Keratinocyte (primary cell): Measurements from ENCODE around the gene PLB1. TPM values are rescaled to one million over a fixed set of nuclear protein-coding genes. Genes with fewer than 3 reads are reported as not detected.
A peak's percentile ranks its signal among the peaks of the same experiment; 100 is the strongest.

ENCODE experiments used
- DNase-seq: peaks from one replicate; pipeline ENCODE4 v3.0.0-alpha.2; 2011; ENCODE audit warnings: low read depth, missing footprints, low spot score
- FAIRE-seq: peaks from 2 replicates; lab custom pipeline; 2011; peaks lifted over from hg19 to GRCh38; lab: Jason Lieb, UNC
- H2AFZ ChIP-seq: 2 replicates; pipeline ENCODE4 v1.6.0; 2012; ENCODE audit warnings: low read length, control low read depth, inconsistent platforms; ENCODE audit not compliant: control insufficient read depth
- H3K27ac ChIP-seq: 2 replicates; pipeline ENCODE4 v1.5.1; 2011; ENCODE audit warnings: low read length; ENCODE audit not compliant: control insufficient read depth, insufficient read depth
- H3K27me3 ChIP-seq: 3 replicates; pipeline ENCODE4 v1.6.0; 2011; ENCODE audit warnings: low read length; ENCODE audit not compliant: control insufficient read depth, insufficient read depth; ENCODE audit errors: extremely low read depth
- H3K36me3 ChIP-seq, 2 experiments: 2 replicates in 1 of 2; 3 replicates in 1 of 2; pipeline ENCODE4 v1.5.1; 2011; ENCODE audit warnings: low read length in 2 of 2, mild to moderate bottlenecking in 1 of 2; ENCODE audit not compliant: control insufficient read depth in 2 of 2, insufficient read depth in 2 of 2; ENCODE audit errors: extremely low read depth in 1 of 2
- H3K4me1 ChIP-seq: 3 replicates; pipeline ENCODE4 v1.5.1; 2011; ENCODE audit warnings: low read length; ENCODE audit not compliant: control insufficient read depth, insufficient read depth; ENCODE audit errors: extremely low read depth
- H3K4me2 ChIP-seq: 3 replicates; pipeline ENCODE4 v1.6.0; 2011; ENCODE audit warnings: low read depth, low read length; ENCODE audit not compliant: control insufficient read depth, insufficient read depth; ENCODE audit errors: extremely low read depth
- H3K4me3 ChIP-seq, 3 experiments: fragments of 200-600 bp in 1 of 3; sonication (generic) in 1 of 3; 2 replicates in 2 of 3; 3 replicates in 1 of 3; pipeline ENCODE4 v1.5.1; 2011 to 2016; ENCODE audit warnings: low read length in 3 of 3, mild to moderate bottlenecking in 3 of 3, control low read depth in 2 of 3, inconsistent platforms in 1 of 3, low read depth in 1 of 3, mixed read lengths in 1 of 3, mixed run types in 1 of 3, moderate library complexity in 1 of 3; ENCODE audit not compliant: control insufficient read depth in 2 of 3, insufficient read depth in 2 of 3; ENCODE audit errors: extremely low read depth in 1 of 3
- H3K79me2 ChIP-seq: 2 replicates; pipeline ENCODE4 v1.6.0; 2012; ENCODE audit warnings: low read length; ENCODE audit not compliant: control insufficient read depth, insufficient read depth
- H3K9ac ChIP-seq: 3 replicates; pipeline ENCODE4 v1.6.0; 2011; ENCODE audit warnings: low read length; ENCODE audit not compliant: control insufficient read depth, insufficient read depth; ENCODE audit errors: extremely low read depth
- H3K9me1 ChIP-seq: 3 replicates; pipeline ENCODE4 v1.6.0; 2011; ENCODE audit warnings: low read length; ENCODE audit not compliant: control insufficient read depth, insufficient read depth; ENCODE audit errors: extremely low read depth
- H3K9me3 ChIP-seq: 2 replicates; pipeline ENCODE4 v1.5.1; 2012; ENCODE audit warnings: low read depth, low read length; ENCODE audit not compliant: control insufficient read depth
- H4K20me1 ChIP-seq: 3 replicates; pipeline ENCODE4 v1.6.0; 2011; ENCODE audit warnings: low read length; ENCODE audit not compliant: control insufficient read depth, insufficient read depth; ENCODE audit errors: extremely low read depth
- CTCF ChIP-seq, 3 experiments: IDR thresholded peaks in 1 of 3; conservative IDR thresholded peaks in 1 of 3; optimal IDR thresholded peaks in 1 of 3; 2 replicates in 2 of 3; 3 replicates in 1 of 3; pipeline versions ENCODE3 to v1.5.1; 2011; ENCODE audit warnings: low read length in 3 of 3, mild to moderate bottlenecking in 3 of 3, moderate library complexity in 2 of 3, control low read depth in 1 of 3, inconsistent platforms in 1 of 3; ENCODE audit not compliant: insufficient read depth in 2 of 3; ENCODE audit errors: extremely low read depth in 1 of 3
- EZH2 ChIP-seq: IDR thresholded peaks from one replicate; pipeline ENCODE4 v1.6.1; 2012; ENCODE audit warnings: inconsistent platforms, mild to moderate bottlenecking, low read length, moderate library complexity
- dilution Hi-C: fragments of 300-500 bp; cut with MboI; formaldehyde crosslinking; loops from one replicate; pipeline ENCODE4 v1.7.0; 2020; ENCODE audit warnings: low sequenced_read_pairs; ENCODE audit not compliant: extremely low pct_ligation_motif_present
- polyA plus RNA-seq, 5 experiments: library from polyadenylated mRNA; depleted of rRNA in 3 of 5; stranded (reverse) in 3 of 5; stranded (forward) in 1 of 5; unstranded in 1 of 5; fragments of >200 nt; gene quantifications; 1 replicate in 1 of 5; 2 replicates in 3 of 5; 3 replicates in 1 of 5; pipeline versions ENCODE4 v1.2.1 to v1.2.3, GENCODE V29; 2011 to 2012; ENCODE audit warnings: missing spikeins in 2 of 5, low read depth in 1 of 5, low replicate concordance in 1 of 5

Gene PLB1
- polyA plus RNA-seq, 1 donor (not counting 4 experiments of a cell fraction or from before 2014, with no cell fraction given): 6.7 TPM

DNA sequence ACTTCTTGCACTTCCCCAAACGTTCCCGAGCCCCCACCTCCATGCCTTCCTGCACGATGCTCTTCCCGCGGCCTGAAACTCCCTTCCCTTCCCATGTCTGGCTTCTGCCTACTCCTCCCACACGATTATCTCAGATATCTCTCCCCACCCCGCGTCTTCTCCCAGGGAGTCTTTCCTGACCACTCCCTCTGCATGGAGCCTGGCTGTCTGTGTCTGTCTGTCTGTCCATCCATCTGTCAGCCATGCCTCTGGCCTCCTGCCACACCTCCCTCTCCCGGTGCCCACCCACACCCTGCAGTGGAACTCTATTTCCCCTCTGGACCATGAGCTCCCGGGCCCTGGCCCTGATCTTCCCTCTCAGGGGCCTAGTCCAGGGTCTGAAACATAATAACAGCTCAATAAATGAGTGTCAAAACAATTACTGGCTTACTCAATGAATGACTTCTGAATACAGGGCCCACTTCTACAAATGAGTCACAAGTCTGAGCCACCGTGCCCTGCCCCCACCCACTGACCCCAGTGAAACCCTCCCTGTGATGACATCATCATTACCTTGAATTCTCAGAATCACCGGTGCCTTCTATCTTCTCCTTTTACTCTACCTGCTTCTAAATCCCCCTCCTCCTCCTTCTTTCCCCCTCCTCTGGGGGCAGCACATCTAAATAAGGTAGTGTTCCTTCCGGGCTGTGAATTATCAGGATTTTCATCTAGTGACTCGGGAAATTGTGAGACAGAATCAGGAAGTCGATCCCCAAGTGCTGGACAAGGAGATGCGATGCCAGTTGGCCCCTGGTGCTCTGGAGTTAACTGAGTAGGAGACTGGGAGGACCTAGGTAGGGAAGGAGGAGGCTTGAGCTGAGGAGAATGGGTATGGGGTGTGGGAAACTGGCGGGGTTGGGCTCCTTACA, 46.1 kb upstream of the PLB1 start:
- Histone ChIP-seq H4K20me1 (no peaks in the 10 kb centered on the region), H3K4me3 (no peak overlapping the region), H2AFZ (peak overlapping the region; percentile 49), H3K9me1 (peaks cover 3% of the 10 kb centered on the region), H3K36me3 (no peaks in the 10 kb centered on the region), H3K9ac (peak overlapping the region; percentile 34), H3K79me2 (no peaks in the 10 kb centered on the region), H3K9me3 (no peaks in the 10 kb centered on the region), H3K27ac (peak overlapping the region; percentile 82), H3K4me2 (peak overlapping the region; percentile 37), H3K4me1 (peaks cover 78% of the 10 kb centered on the region), H3K27me3 (no peaks in the 10 kb centered on the region)
- dilution Hi-C loops: no loop called here
- FAIRE-seq: no peak
- no peak for DNase-seq
- no peak for TF ChIP-seq CTCF (optimal IDR thresholded peaks at IDR 0.05 in 1 of 3, IDR thresholded peaks at IDR 0.05 in 1 of 3, conservative IDR thresholded peaks at IDR 0.05 in 1 of 3; ENCODE audit: extremely low read depth in 1 of 3, insufficient read depth in 2 of 3, low read length in 3 of 3)
- no peak for TF ChIP-seq EZH2

GRCh38 chr2:28450901-28451565, 44.8 kb upstream of the PLB1 start:
- no peak for TF ChIP-seq EZH2
- TF ChIP-seq CTCF (optimal IDR thresholded peaks at IDR 0.05 in 1 of 3, IDR thresholded peaks at IDR 0.05 in 1 of 3, conservative IDR thresholded peaks at IDR 0.05 in 1 of 3; ENCODE audit: extremely low read depth in 1 of 3, insufficient read depth in 2 of 3, low read length in 3 of 3): no peak
- H3K9ac ChIP-seq: no peak overlapping the region
- H4K20me1 ChIP-seq: no peaks in the 10 kb centered on the region
- peaks cover 3% of the 10 kb centered on the region for H3K9me1 ChIP-seq
- no peak overlapping the region for H2AFZ ChIP-seq
- no peaks in the 10 kb centered on the region for H3K27me3 ChIP-seq
- no peak overlapping the region for H3K4me2 ChIP-seq
- no peaks in the 10 kb centered on the region for H3K79me2 ChIP-seq
- no peaks in the 10 kb centered on the region for H3K9me3 ChIP-seq
- DNase-seq (no peak), FAIRE-seq (no peak)
- dilution Hi-C loops: no loop called here
- H3K4me1 ChIP-seq: peaks cover 67% of the 10 kb centered on the region
- H3K4me3 ChIP-seq: no peak overlapping the region
- H3K27ac ChIP-seq: no peak overlapping the region
- H3K36me3 ChIP-seq: no peaks in the 10 kb centered on the region
